ENCODE results near the gene VPREB1. TPM values are rescaled to one million over a fixed set of nuclear protein-coding genes. Genes with fewer than 3 reads are reported as not detected.
"Not testable (repeated sequence)": the region's sequence is repeated elsewhere in the genome, so short reads cannot be mapped to it uniquely, and the experiment has no call there.

Gene VPREB1
- total RNA-seq, 4 donors from 2014 or later = not detected

- intact Hi-C loops (cut with DNase I); DNase-seq; H3K4me1 ChIP-seq; H3K36me3 ChIP-seq; H3K4me3 ChIP-seq; H3K9me3 ChIP-seq; H3K27me3 ChIP-seq; H3K27ac ChIP-seq: not testable (repeated sequence)
Observed at GRCh38 chr22:22284962-22285756, 40.6 kb downstream of the VPREB1 start.

GRCh38 chr22:22286390-22287105 is 42.0 kb downstream of the VPREB1 start:
- H3K4me1 ChIP-seq; H3K27me3 ChIP-seq; H3K27ac ChIP-seq; H3K9me3 ChIP-seq; intact Hi-C loops (cut with DNase I); DNase-seq; H3K4me3 ChIP-seq: not testable (repeated sequence)
- H3K36me3 ChIP-seq = peaks cover 0 to 13% (median 0%) of the 10 kb centered on the region in 3 donors
- WGBS, 2 donors = 90% methylated on average over 1 of the region's 1 CpG; no CpG with 5 or more reads in 1 of the 2 donors

GRCh38 chr22:22287106-22287626 is 42.6 kb downstream of the VPREB1 start:
- intact Hi-C loops (cut with DNase I); DNase-seq; H3K27me3 ChIP-seq; H3K27ac ChIP-seq; H3K4me1 ChIP-seq; H3K4me3 ChIP-seq; H3K9me3 ChIP-seq: not testable (repeated sequence)
- 94 to 97% methylated on average over 5 of the region's 5 CpGs for WGBS, 2 donors
- peaks cover 0 to 19% (median 0%) of the 10 kb centered on the region in 3 donors for H3K36me3 ChIP-seq

- H3K27me3 ChIP-seq; H3K9me3 ChIP-seq; intact Hi-C loops (cut with DNase I); H3K4me3 ChIP-seq; DNase-seq; H3K27ac ChIP-seq; H3K4me1 ChIP-seq: not testable (repeated sequence)
- WGBS, 2 donors = 89% methylated on average over 8 of the region's 8 CpGs; no CpG with 5 or more reads in 1 of the 2 donors
- H3K36me3 ChIP-seq = peaks cover 0 to 34% (median 0%) of the 10 kb centered on the region in 3 donors
Observed at GRCh38 chr22:22289666-22290065, 45.1 kb downstream of the VPREB1 start.

GRCh38 chr22:22291129-22291806 is 46.7 kb downstream of the VPREB1 start:
- H3K27me3 ChIP-seq; H3K4me3 ChIP-seq; DNase-seq; H3K4me1 ChIP-seq; H3K9me3 ChIP-seq; H3K27ac ChIP-seq; intact Hi-C loops (cut with DNase I): not testable (repeated sequence)
- peaks cover 0 to 34% (median 0%) of the 10 kb centered on the region in 3 donors for H3K36me3 ChIP-seq
- 100% methylated on average over 1 to 2 of the region's 3 CpGs for WGBS, 2 donors

- H3K9me3 ChIP-seq; intact Hi-C loops (cut with DNase I); DNase-seq; H3K4me3 ChIP-seq; H3K27me3 ChIP-seq; H3K27ac ChIP-seq; H3K4me1 ChIP-seq: not testable (repeated sequence)
- WGBS, 2 donors = 83 to 89% methylated on average over 2 to 3 of the region's 3 CpGs
- peaks cover 0 to 34% (median 0%) of the 10 kb centered on the region in 3 donors for H3K36me3 ChIP-seq
Observed at GRCh38 chr22:22292656-22293055, 48.1 kb downstream of the VPREB1 start.

- H3K27me3 ChIP-seq; H3K4me3 ChIP-seq; H3K4me1 ChIP-seq; DNase-seq; H3K9me3 ChIP-seq; H3K27ac ChIP-seq; intact Hi-C loops (cut with DNase I): not testable (repeated sequence)
- 89 to 92% methylated on average over 3 to 7 of the region's 7 CpGs for WGBS, 2 donors
- peaks cover 0 to 34% (median 0%) of the 10 kb centered on the region in 3 donors for H3K36me3 ChIP-seq
Observed at GRCh38 chr22:22293436-22293835, 48.9 kb downstream of the VPREB1 start.

GRCh38 chr22:22294641-22295040 is 50.1 kb downstream of the VPREB1 start:
- DNase-seq; H3K4me3 ChIP-seq; H3K27me3 ChIP-seq; H3K27ac ChIP-seq; H3K9me3 ChIP-seq; intact Hi-C loops (cut with DNase I): not testable (repeated sequence)
- WGBS, 2 donors = 96% methylated on average over 4 of the region's 13 CpGs; no CpG with 5 or more reads in 1 of the 2 donors
- Histone ChIP-seq H3K4me1 (peaks cover 0 to 13% (median 0%) of the 10 kb centered on the region in 3 donors), H3K36me3 (peaks cover 0 to 34% (median 0%) of the 10 kb centered on the region in 3 donors)
